Stimulated activated CD8-positive, alpha-beta memory T cell treated with anti-CD3 and anti-CD28 coated beads, Interleukin-4, amount 100 ng/mL, for 48 hours (primary cell): Measurements from ENCODE around the gene KDM3A.
"Not testable (repeated sequence)": the region's sequence is repeated elsewhere in the genome, so short reads cannot be mapped to it uniquely, and the experiment has no call there.

Experiments
- DNase-seq: peaks from one replicate; pipeline ENCODE4 v3.0.0-alpha.2; 2020

The KDM3A gene

DNA sequence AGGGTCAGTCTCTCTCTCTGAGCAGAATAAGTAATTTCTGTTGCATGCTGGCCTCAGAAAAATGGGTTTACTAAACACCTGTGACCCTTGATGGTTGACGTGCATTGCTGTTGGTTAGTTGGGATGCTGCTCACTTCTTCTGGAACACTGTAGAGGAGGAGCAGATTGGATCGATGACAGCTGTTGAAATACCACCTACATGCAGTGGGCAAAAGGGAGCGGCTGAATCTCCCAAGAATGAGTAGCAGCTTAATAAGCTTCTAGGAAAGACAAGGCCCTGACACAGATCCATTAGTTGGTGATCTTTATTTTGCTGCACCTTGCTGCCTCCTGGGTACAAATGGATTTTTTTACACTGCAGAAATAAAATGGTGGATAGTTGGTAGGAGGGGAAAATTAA is 43.2 kb downstream of the KDM3A start:
- DNase-seq: no peak

DNA sequence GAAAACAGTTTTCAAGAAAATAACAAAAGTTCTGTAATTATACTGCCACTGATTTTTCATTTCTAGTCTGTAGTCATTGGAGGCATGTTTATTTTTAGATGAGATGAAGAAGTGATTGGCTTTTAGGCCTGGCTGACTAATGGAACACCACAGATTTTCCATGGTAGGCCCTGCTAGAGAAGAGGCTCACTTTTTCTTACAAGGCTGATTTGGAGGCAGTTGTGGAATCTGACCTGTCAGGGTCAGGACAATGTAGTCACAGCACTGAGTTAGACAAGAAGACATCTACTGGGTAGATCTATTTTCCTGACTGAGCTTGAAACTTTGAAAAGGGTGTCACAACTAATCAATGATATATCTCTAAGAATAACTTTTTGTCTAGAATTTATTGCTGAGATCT is 43.9 kb downstream of the KDM3A start:
- no peak for DNase-seq

DNA sequence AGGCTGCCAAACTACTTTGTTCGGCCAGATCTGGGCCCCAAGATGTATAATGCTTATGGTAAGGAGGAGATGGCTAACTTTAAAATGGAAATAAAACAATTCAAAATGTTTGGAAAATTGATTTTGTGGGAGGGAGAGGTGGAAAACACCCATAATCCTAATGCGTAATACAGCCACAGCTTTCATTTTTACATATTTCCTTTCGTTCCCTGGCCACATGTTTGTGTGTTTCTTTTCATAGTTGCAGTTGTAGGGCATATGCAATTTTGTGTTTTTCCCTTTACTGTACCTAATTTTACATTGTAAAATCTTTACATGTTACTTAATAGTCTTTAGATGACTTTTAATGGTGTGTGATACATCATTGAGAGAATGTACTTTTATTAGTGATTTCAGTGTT is 44.6 kb downstream of the KDM3A start:
- no peak for DNase-seq

DNA sequence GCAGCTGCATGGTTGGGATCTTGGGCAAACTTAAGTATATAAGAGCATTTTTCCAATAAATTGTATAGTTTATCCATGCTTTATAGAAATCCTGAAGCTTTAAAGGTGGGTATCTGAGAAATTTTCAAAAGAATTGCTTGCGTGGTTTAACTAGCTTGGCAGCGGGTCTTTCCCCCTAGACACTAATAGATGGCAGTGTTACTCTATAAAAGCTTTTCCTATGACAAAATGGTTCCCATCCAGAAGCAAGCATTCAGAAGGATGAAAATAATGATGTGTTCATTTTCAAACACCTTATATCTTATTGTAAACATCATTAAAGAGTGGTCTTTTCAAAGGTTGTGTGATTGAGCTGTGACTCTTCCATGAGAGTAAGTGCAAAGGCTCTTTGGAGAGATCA is 45.9 kb downstream of the KDM3A start:
- no peak for DNase-seq

DNA sequence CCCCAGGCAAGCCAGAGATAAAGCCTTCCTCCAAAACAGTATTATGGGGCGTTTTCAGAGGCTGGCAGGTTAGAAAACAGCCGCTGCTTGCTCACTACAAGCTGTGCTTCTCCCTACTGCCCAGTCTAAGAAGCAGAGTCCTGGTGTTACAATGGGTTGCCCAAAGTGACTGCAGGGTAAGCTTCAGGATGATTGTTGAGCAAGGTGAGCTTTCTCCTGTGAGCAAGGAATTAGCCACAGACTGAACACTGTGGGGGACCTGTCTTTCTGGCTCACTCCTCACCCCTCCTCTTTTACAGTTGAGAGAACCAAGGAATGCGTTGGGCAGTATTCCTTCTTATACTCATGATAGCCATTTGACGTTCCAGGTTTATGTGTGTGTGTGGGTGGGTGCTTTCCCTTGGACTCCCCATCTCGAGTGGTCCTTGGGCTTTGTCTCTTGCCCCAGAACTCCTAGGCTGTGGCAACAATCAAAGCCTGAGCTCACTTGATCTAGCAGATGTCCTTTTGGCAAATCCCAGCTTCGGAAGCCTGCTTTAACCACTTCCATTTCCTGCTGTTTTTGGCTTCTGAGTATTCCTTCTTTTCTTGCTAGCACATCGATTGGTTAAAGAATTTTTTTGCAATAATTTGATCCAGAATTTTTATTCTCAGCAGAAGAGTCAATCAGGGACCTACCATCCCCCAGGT is 47.5 kb downstream of the KDM3A start:
- DNase-seq: no peak

DNA sequence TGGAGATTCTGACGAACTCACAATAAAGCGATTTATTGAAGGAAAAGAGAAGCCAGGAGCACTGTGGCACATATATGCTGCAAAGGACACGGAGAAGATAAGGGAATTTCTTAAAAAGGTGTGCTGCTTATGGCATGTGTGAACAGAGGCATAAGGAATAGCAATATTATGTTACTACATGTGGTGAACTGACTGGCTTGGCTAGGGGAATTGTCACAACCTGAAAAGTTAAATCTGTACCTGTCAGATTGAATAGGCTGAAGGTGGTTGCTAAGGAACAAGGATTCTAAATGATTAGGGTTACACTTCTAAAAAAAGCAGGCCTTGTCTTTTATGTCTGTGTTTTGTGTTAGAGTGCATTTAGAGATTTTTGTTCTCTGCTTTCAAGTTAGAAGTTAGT is 48.4 kb downstream of the KDM3A start:
- DNase-seq: no peak

DNA sequence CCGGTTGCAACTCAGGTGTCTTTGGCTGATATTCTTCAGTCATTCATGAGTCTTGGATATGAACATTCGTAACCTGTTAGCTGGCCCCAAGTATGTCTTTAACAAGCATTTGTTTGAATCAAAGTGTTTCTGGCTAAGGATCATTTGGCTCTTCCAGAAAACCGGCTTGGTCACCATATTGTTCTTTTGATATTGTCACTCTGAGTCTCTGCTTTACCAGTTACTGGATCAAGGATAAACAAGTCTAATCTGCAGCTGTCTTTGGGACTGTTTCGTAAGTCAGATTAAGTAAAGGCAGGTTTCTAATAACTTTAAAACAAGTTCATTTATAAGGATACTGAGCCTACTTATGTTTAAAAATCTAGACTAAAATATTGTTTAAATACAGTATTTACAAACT is 49.1 kb downstream of the KDM3A start:
- DNase-seq: no peak

DNA sequence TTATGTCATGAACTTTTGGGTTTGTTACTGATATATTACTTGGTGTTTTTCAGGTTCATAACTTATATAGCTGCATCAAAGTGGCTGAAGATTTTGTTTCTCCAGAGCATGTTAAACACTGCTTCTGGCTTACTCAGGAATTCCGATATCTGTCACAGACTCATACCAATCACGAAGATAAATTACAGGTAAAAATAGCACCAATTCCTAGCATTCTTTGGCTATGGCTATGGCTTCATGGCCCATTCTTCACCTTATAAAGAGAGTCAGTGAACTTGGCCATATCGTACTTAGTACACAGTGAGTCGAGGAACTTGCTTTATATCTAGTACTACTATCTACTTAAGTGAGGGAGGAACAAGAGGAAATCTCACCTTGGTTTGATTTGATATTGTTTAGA is 49.9 kb downstream of the KDM3A start:
- no peak for DNase-seq

DNA sequence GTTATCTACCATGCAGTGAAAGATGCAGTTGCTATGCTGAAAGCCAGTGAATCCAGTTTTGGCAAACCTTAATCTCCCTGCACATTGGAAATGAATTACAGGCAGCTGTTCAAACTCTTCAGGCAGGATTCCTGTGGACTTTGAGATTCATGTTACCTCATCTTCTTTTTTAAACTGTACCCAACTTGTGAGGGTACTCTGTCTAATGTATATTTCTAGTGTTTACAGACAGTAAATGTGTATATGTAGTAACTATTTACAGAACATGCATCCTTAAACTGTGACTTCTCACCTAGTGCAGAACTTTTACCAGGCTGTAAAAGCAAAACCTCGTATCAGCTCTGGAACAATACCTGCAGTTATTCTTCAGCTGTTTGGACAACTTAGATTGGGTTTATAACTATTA is 50.9 kb downstream of the KDM3A start:
- no peak for DNase-seq

DNA sequence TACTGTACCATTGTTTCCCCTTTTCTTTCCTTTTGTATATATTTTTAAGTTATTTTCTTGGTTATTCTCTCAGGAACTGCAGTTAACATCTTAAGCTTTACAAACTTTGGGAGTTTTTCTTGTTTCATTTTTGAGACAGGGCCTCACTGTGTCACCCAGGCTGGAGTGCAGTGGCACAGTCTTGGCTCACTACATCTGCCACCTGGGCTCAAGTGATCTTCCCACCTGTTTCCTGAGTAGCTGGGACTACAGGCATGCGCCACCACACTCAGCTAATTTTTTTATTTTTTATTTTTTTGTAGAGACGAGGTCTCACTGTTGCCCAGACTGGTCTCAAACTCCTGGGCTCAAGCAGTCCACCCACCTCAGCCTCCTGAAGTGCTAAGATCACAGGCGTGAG is 55.2 kb downstream of the KDM3A start:
- DNase-seq: not testable (repeated sequence)

DNA sequence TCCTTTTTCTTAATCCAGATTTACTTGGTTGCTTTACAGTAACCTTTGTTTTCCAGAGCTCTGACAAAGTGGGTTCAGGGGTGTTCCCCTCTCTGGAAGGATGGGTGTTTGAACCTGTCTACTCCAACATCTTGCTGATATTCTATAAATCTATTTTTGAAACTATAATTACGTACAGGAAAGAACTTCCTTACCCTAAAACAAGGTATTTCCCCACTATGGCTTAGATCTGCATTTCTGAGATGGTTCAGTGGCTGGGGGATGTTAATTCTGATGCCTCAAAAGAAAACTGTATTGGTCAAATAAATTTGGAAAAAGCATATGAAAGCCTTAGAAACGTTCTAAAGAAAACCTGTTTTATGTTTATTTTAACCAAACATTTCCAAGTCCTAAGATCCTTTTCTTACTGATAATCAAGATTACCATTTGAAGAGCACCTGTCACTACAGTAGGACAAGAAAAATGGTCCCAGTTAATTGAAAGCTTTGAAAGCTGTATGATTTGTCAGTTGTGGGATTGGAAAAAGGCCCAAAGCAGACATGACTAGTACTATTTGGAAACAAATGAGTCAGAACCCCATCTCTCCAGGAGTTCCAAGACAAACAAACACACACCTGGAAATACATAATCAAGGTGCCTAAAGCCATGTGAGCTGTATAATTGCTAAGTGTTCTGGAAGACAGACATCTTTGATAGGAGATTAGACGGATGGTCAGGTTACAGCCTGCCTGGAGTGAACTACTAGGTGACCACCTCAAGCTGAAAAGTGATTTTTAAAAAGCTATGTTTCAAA is 57.5 kb downstream of the KDM3A start:
- DNase-seq: no peak

DNA sequence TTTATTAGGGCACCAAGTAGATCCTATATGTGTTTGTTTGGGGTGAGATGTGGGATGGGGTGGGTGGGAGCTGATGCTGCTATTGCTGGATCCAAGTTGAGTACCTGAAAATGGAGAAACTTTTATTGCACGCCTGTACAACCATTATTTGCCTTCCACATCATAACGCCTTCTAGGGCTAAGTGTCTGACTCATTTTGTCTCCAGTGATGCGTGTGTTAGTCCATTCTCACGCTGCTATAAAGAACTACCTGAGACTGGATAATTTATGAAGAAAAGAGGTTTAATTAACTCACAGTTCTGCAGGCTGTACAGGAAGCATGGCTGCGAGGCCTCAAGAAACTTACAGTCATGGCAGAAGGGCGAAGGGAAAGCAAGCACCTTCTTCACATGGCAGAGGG is 58.2 kb downstream of the KDM3A start:
- no peak for DNase-seq

DNA sequence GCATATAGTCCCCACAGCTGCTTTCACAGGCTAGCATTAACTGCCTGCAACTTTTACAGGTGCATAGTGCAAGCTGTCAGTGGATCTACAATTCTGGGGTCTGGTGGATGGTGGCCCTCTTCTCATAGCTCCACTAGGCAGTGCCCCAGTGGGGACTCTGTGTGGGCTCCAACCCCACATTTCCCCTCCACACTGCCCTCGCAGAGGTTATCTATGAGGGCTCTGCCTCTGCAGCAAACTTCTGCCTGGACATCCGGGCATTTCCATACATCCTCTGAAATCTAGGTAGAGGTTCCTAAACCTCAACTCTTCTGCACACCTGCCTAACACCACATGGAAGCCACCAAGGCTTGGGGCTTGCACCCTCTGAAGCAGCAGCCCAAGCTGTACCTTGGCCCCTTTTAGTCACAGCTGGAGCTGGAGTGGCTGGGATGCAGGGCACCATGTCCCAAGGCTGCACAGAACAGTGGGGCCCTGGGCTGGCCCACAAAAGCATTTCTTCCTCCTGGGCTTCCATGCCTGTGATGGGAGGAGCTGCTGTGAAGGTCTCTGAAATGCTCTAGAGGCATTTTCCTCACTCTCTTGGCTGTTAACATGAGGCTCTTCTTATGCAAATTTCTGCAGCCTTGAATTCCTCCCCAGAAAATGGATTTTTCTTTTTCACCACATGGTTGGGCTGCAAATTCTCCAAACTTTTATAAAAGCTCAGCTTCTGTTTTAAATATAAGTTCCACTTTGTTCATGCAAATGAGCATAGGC is 59.3 kb downstream of the KDM3A start:
- no peak for DNase-seq

DNA sequence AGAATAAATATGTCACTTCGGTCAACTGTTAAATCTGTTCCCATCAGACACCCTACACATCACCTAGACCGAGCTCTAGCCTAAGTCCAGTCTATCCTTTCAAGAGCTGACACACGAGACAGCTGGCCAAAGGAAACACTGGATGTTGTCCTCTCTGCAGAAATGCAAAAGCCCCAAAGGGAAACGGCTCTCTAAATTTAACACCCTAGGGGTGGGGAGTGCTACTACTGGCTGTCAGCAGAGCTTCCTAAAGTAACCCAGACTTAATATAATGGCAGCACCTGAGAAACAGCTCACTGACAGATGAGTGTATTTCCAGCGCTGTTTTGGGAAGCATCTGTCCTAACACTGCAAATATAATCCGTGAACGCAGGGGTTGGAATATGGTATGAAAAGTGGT is 66.4 kb downstream of the KDM3A start:
- no peak for DNase-seq

DNA sequence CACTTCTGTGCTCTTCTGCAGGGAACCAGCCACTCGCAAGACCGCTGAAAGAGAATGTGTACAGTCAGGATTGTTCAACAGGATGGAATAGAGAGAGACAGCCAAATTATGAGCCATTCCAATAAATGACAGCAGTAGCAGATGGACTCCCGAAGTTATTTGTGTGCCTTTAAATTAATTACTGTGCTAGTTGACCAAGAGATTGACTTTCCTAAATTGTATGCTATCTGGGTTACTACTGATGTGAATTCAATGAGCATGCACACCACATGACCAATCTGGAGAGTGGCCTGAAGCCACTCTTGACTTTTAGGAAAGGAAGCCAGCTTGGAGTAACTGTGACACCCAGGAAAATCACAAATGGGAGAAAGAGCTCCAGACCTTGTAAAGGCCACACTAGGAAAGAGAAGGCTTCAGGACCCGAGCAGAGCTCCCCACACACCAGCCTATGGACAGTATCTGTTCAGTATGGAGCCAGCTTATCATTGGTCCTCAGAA is 69.3 kb downstream of the KDM3A start:
- DNase-seq: no peak

DNA sequence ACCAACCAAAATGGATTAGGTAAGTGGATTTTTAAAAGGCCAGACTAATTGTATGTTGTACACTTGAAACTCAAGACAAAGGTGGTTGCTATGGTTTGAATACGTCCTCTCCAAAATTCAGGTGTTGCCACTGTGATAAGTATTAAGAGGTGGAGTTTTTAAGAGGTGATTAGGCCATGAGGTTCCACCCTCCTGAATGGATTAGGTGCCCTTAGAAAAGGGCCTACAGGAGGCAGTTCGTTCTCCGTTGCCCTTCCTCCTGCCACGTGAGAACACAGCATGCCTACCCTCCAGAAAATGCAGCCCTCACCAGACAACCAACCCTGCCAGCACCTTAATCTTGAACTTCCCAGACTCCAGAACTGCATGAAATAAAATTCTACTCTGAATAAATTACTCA is 70.9 kb downstream of the KDM3A start:
- DNase-seq: no peak

DNA sequence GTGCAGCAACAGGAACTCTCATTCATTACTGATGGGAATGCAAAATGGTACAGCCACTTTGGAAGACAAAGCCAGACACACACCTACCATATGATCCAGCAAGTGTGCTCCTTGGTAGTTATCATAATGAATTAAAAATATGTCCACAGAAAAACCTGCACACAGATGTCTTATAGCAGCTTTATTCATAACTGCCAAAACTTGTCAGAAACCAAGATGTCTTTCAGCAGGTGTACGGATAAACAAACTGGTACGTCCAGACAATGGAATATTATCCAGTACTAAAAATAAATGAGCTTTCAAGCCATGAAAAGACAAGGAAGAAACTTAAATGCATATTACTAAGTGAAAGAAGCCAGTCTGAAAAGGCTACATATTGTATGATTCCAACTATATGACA is 71.7 kb downstream of the KDM3A start:
- DNase-seq: no peak

DNA sequence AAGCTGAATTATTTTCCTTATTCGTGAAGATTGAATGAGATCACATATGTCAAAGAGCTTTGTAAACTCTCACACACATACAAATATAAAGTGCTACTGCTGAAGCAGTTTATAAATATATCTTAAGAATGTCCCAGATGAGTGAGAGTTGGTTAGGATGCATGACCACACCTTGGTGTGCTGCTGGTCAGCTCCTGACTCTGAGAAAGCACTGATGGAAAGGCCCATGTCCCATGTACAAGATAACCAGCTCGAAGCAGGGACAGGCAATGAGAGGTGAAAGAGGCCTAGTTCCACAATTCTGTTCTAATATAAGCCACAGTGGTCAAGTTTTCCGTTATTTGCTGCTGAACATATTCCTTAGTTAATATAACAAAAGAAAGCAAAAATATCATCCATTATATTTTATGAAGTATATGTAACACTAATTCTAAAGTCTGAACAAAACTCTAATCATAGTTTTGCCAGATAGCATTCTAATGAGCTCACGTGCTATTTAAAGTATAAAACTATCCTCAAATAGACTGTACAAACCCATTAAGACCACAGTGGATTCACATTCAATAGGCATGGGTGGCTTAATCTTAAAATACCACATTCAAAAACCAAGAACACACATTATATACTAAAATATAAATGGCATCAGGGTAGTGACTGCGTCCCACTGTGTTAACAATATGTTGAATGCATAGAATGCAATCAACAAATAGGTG is 72.9 kb downstream of the KDM3A start:
- DNase-seq: no peak

DNA sequence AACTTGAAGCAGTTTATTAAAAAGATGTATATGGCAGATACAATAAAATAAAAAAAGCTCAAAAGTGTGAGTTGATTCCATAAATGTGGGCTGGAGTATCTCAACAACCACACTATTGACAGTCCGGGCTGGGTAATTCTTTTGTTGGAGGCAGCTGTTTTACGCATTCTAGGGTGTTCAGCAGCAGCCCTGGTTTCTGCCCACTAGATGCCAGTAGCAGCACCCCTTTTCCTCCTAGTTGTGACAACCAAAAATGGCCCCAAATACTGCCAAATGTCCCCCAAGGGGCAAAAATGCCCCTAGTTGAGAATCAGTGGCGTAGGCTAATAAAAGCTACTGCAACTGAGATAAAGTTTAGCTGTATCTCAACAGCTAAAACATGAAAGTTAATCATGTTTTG is 77.3 kb downstream of the KDM3A start:
- DNase-seq: peak; percentile 30

DNA sequence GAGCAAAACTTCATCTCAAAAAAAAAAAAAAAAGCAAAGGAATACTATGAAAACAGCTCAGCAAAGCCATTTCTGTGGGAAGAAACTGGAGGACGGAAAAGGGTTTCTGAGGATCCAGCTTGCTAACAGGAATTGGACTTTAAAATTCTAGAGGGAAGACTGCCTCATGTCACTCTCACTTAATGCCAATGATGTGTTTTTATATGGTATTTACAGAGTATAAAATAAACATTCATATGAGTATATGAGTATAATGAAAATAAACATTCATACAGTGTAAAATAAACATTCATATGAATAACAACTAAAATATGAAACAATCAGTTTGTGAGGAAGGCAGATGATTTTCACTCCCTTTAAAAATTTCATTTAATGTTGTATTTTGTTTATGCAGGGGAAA is 78.2 kb downstream of the KDM3A start:
- no peak for DNase-seq

DNA sequence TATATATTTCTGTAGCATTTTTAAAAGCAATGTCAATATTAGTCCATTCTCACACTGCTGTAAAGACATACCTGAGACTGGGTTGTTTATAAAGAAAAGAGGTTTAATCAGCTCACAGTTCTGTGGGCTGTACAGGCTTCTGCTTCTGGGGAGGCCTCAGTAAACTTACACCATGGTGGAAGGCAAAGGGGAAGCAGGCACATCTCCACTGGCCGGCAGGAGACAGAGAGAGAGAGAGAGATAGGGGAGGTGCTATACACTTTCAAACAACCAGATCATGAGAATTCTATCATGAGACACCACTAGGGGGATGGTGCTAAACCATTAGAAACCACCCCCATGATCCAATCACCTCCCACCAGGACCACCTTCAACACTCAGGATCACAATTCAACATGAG is 79.0 kb downstream of the KDM3A start:
- no peak for DNase-seq

DNA sequence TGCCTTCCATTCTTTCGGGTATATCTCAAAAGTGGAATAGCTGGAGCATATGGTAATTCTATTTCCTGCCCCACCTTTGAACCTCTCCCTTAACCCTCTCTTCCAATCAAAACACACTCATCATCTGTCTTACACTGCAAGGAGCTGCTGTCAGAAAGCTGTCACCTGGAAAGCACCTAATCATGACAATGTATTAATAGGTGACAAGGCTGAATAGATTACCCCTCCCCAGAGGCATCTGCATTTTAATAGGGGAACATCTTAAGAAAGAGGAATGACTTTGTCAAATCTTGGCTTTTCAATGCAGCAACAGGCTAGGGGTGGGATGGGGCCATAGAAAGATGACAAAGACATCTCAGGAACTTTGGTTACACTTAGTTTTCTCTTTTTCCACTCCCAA is 80.8 kb downstream of the KDM3A start:
- no peak for DNase-seq

DNA sequence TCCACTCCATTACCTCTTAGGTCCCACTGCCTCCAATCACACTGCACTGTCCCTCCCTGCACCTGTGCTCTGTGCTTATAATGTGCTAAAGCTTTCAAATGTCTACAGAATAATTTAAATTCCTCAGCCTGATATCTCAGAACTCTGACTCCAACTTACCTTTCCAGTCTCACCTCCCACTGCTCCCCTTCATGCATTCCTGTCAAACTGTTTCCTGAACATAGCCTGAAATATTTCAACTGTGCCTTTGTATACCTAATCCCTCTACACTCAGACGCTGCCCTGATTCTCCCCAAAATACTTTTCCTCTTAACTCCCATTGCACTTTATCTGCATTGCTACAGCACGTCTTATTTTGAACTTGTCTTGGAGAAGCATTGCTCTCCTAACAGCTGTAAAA is 81.5 kb downstream of the KDM3A start:
- DNase-seq: no peak
